Nephron (organoid): ENCODE data around the gene CASQ2.

Experiments
- H3K27ac Mint-ChIP-seq, 3 experiments: 2 replicates each; pipeline ENCODE4 v1.8.0; 2020; ENCODE audit warnings: mixed read lengths in 3 of 3, mild to moderate bottlenecking in 2 of 3, moderate library complexity in 1 of 3
- H3K27me3 Mint-ChIP-seq: 2 replicates; pipeline ENCODE4 v1.8.0; 2021; ENCODE audit warnings: low read depth, mild to moderate bottlenecking, moderate library complexity, mixed read lengths
- H3K36me3 Mint-ChIP-seq: 2 replicates; pipeline ENCODE4 v1.8.0; 2020; ENCODE audit warnings: low read depth, mixed read lengths
- H3K4me1 Mint-ChIP-seq: 2 replicates; pipeline ENCODE4 v1.8.0; 2020; ENCODE audit warnings: mixed read lengths
- H3K4me3 Mint-ChIP-seq, 3 experiments: 2 replicates each; pipeline ENCODE4 v1.8.0; 2020; ENCODE audit warnings: mild to moderate bottlenecking in 3 of 3, mixed read lengths in 3 of 3, moderate library complexity in 2 of 3
- H3K9me3 Mint-ChIP-seq: 2 replicates; pipeline ENCODE4 v1.8.0; 2020; ENCODE audit warnings: mixed read lengths
- TF ChIP-seq, protein P1 (sequence below), 3 experiments: fragments of 200-600 bp; sonication (generic); IDR thresholded peaks; one replicate each; pipeline ENCODE4 v1.5.0; 2021; ENCODE audit warnings: antibody characterized with exemption in 3 of 3; ENCODE audit not compliant: unreplicated experiment in 3 of 3

The CASQ2 gene

DNA sequence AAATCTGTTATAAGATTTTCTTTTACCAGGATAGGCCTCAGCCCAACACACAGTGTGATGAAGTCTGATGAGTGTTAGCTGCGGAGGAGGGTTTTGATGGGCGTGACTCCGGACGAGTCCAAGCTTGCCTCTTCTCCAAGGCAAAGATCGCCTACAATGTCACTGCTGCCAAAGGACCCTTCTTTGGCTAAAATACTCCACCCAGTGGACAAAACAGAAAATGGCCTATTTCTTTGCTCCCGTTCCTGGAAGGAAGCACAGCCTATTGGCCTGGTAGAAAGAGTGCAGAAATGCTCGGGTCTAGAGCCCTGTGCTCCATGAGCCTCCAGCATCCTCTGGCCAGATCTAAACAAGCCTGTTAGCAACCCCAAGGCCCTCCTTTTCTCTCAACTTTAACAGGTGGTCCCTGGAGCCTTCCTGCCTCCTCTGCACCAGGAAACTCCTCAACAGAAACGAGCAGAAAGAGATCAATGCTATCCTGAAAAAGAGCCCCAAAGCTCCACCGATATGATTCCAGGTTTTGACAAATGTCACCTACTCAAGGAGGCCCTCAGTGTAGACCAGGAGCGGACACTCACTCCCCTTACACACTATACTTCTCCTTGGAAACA is 3.4 kb upstream of the CASQ2 start:
- H3K27ac Mint-ChIP-seq: peak overlapping the region in 2 of 3 experiments; percentile 12
- TF ChIP-seq, protein P1, sequence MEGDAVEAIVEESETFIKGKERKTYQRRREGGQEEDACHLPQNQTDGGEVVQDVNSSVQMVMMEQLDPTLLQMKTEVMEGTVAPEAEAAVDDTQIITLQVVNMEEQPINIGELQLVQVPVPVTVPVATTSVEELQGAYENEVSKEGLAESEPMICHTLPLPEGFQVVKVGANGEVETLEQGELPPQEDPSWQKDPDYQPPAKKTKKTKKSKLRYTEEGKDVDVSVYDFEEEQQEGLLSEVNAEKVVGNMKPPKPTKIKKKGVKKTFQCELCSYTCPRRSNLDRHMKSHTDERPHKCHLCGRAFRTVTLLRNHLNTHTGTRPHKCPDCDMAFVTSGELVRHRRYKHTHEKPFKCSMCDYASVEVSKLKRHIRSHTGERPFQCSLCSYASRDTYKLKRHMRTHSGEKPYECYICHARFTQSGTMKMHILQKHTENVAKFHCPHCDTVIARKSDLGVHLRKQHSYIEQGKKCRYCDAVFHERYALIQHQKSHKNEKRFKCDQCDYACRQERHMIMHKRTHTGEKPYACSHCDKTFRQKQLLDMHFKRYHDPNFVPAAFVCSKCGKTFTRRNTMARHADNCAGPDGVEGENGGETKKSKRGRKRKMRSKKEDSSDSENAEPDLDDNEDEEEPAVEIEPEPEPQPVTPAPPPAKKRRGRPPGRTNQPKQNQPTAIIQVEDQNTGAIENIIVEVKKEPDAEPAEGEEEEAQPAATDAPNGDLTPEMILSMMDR (IDR thresholded peaks at IDR 0.05; ENCODE audit: unreplicated experiment in 3 of 3): peak; percentile 72 to 86 (median 76)
- H3K27me3 Mint-ChIP-seq: peaks cover 8% of the 10 kb centered on the region
- H3K4me1 Mint-ChIP-seq: peaks cover 25% of the 10 kb centered on the region
- H3K4me3 Mint-ChIP-seq: peak overlapping the region in 1 of 3 experiments; percentile 14
- no peaks in the 10 kb centered on the region for H3K9me3 Mint-ChIP-seq
- no peaks in the 10 kb centered on the region for H3K36me3 Mint-ChIP-seq

DNA sequence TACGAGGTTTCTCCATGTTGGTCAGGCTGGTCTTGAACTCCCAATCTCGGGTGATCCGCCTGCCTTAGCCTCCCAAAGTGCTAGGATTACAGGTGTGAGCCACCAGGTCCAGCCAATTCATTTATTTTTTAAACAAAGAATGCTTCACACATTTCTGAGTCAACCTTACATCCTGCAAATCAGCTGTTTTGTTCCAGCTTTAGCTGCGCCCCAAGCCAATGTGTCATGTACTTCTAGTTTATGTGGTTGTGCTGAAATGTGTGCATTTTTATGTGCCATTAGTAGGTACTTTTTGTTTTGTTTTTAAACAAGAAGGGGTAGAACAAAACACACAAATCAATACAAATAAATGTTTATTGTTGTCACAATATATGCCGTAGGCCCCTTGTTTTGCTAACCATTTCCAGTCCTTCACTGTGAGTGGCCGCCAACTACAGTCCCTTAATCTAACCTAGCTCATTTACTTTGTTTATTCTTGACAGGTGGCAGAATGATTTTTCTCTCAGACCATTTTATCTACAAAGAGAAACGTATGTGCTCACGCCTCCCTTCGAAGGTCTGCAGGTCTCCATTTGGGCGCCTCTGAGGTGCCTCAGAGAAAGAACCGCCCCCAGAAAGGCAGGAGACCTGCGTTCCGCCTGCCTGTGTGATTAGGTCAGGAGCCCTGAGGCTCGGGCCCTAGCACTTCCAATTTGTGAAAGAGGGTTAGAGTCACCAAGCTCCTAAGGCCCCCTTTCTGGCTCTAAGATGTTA is 2.8 kb upstream of the CASQ2 start:
- H3K27ac Mint-ChIP-seq: peak overlapping the region in 2 of 3 experiments; percentile 12
- TF ChIP-seq, protein P1 (IDR thresholded peaks at IDR 0.05; ENCODE audit: unreplicated experiment in 3 of 3): no peak
- H3K27me3 Mint-ChIP-seq: peaks cover 8% of the 10 kb centered on the region
- no peaks in the 10 kb centered on the region for H3K36me3 Mint-ChIP-seq
- no peaks in the 10 kb centered on the region for H3K9me3 Mint-ChIP-seq
- peaks cover 25% of the 10 kb centered on the region for H3K4me1 Mint-ChIP-seq
- H3K4me3 Mint-ChIP-seq: peak overlapping the region in 2 of 3 experiments; percentile 14 to 29

DNA sequence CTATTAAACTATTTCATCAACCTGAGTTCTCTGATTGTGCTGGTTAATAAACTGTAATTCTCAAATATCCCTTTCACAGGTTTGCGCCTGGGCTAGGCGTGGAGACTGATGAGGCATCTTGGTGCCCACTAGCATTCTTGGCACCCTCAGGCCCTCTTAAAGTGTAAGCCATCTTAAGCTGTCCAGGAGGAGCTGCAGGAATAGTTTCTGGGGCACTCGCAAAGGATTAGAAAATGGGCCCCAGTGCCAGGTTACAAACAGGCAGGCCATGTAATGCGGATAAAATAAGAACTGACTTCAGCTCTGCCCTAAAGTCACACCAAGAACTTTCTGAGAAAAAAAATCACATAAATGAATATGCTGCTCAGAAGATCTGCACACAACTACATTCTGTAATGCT is 1.1 kb downstream of the CASQ2 start:
- no peaks in the 10 kb centered on the region for H3K36me3 Mint-ChIP-seq
- peaks cover 50% of the 10 kb centered on the region for H3K4me1 Mint-ChIP-seq
- no peaks in the 10 kb centered on the region for H3K9me3 Mint-ChIP-seq
- TF ChIP-seq, protein P1 (IDR thresholded peaks at IDR 0.05; ENCODE audit: unreplicated experiment in 3 of 3): no peak
- peaks cover 5% of the 10 kb centered on the region for H3K27me3 Mint-ChIP-seq
- H3K4me3 Mint-ChIP-seq: peak overlapping the region; percentile 14 to 93 (median 80)
- peak overlapping the region in 1 of 3 experiments; percentile 17 for H3K27ac Mint-ChIP-seq

DNA sequence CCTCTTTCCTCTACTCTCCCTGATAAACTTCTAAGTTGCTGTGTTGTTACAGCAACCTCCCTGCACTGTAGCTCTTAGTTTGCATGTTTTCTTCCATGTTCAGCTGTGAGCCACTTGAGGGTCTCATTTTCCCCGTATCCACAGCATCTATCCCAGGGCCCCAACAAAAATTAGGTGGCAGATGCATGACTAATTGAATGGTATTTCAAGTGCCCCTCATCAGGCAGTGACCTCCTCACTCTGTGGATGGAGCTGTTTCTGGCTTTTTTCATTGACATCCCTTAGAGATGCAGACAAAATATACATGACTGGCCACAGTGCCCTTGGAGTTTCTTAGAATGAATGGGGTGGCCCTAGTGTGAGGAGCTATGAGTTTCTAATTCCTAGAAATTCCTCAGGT is 3.4 kb downstream of the CASQ2 start:
- H3K4me1 Mint-ChIP-seq: peaks cover 48% of the 10 kb centered on the region
- H3K27ac Mint-ChIP-seq: no peak overlapping the region
- no peaks in the 10 kb centered on the region for H3K9me3 Mint-ChIP-seq
- H3K4me3 Mint-ChIP-seq: peak overlapping the region in 2 of 3 experiments; percentile 63 to 75
- H3K36me3 Mint-ChIP-seq: no peaks in the 10 kb centered on the region
- H3K27me3 Mint-ChIP-seq: no peaks in the 10 kb centered on the region
- TF ChIP-seq, protein P1 (IDR thresholded peaks at IDR 0.05; ENCODE audit: unreplicated experiment in 3 of 3): no peak

DNA sequence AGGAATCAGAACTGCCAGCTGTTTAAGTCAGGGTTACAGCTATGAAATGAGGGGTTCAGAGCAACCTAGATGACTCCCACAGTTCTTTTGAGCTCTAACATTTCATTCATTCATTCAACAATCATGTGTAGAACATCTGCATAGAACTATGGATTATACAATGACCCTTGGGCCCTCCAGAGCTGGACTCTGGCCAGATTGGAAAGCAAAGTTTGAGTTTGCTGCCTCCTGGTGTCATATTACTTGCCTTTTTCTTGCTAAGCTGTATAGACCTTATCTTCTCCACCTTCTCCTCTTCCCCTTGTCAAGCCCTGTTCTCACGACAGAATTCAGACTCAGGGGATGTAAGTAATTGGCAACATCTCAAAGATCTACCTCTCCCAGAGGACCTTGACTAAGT is 4.0 kb downstream of the CASQ2 start:
- Mint-ChIP-seq H3K4me3 (peak overlapping the region in 1 of 3 experiments; percentile 75), H3K36me3 (no peaks in the 10 kb centered on the region), H3K9me3 (no peaks in the 10 kb centered on the region), H3K4me1 (peaks cover 42% of the 10 kb centered on the region), H3K27ac (no peak overlapping the region), H3K27me3 (no peaks in the 10 kb centered on the region)
- TF ChIP-seq, protein P1 (IDR thresholded peaks at IDR 0.05; ENCODE audit: unreplicated experiment in 3 of 3): peak; percentile 56 to 75 (median 69)
